Measurements from ENCODE around the gene PEAK1. TPM values are rescaled to one million over a fixed set of nuclear protein-coding genes. Genes with fewer than 3 reads are reported as not detected.

Gene PEAK1
- total RNA-seq, 1 experiment from 2014 or later, result 21.2 TPM

DNA sequence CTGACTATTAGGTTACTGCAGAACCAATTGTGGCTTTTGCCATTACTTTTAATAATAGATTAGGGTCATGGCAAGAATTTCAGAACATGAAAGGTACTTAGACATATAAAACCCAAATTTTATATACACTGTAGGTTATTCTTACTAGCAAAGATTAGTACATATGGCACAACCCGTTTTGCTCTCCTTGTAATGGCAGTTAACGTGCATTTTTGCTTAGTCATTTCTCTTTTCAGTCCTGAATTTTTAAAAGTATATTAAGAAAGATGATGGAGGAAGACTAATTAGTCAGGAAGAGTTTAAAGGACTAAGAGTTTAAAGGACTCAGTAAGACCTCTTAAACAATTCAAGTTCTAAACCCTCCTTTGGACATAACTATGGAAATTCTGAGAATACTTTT, 114.0 kb downstream of the PEAK1 start:
- H3K36me3 Mint-ChIP-seq (ENCODE audit: insufficient read depth in 1 of 3, low read depth in 3 of 3), result no peaks in the 10 kb centered on the region; a peak in 1 of 7 replicates
- no peak overlapping the region for H2AFZ ChIP-seq (ENCODE audit: low read length)
- peaks cover 0 to 3% of the 10 kb centered on the region in 2 experiments; a peak in 1 of 5 replicates for H3K9me3 Mint-ChIP-seq
- no peak overlapping the region for H4K91ac ChIP-seq (ENCODE audit: insufficient read length, low read depth, low read length)
- no peak overlapping the region for H3K14ac ChIP-seq (ENCODE audit: insufficient read depth, low read length)
- no peak overlapping the region for H3K9ac ChIP-seq (ENCODE audit: extremely low read depth, insufficient read length, low read length)
- H4K8ac ChIP-seq (replicated peaks; ENCODE audit: insufficient read length, low read depth, low read length), result no peak overlapping the region
- no peaks in the 10 kb centered on the region for H3K9me3 ChIP-seq (ENCODE audit: control insufficient read depth, low read depth, low read length)
- H2BK15ac ChIP-seq (ENCODE audit: low read depth, low read length), result no peak overlapping the region
- H3K27me3 Mint-ChIP-seq (ENCODE audit: low read depth), result no peaks in the 10 kb centered on the region
- no peak overlapping the region for H3K56ac ChIP-seq (ENCODE audit: insufficient read length, low read depth, low read length)
- no peak overlapping the region for H3T11ph ChIP-seq (ENCODE audit: low read length)
- whole genome bisulfite sequencing (ENCODE audit: extremely low coverage, insufficient read length, low lambda C conversion rate), result no CpG with 5 or more reads among the region's 2 CpGs
- no peak overlapping the region for H2BK120ac ChIP-seq (ENCODE audit: low read depth, low read length, poor library complexity, severe bottlenecking)
- H4K5ac ChIP-seq (ENCODE audit: insufficient read length, low read depth, low read length), result no peak overlapping the region
- no peaks in the 10 kb centered on the region for H4K20me1 ChIP-seq (ENCODE audit: control insufficient read depth, insufficient read depth, insufficient read length)
- H3K23ac ChIP-seq (ENCODE audit: insufficient read length, low read depth, low read length), result no peak overlapping the region
- H3K4me2 ChIP-seq (ENCODE audit: insufficient read depth, insufficient read length, low read length), result no peak overlapping the region
- no peak overlapping the region for H2BK5ac ChIP-seq (ENCODE audit: insufficient read length, low read length)
- no peak overlapping the region for H3K4ac ChIP-seq (ENCODE audit: low read depth, low read length)
- H3K27ac Mint-ChIP-seq, result no peak overlapping the region
- no peak overlapping the region for H3K4me3 Mint-ChIP-seq
- H2BK20ac ChIP-seq (ENCODE audit: low read depth, low read length, poor library complexity, severe bottlenecking), result no peak overlapping the region
- peaks cover 18 to 24% of the 10 kb centered on the region in 2 experiments for H3K4me1 Mint-ChIP-seq
- H2BK12ac ChIP-seq (ENCODE audit: insufficient read length, low read depth, low read length), result no peak overlapping the region
- no peak overlapping the region for H3K18ac ChIP-seq (ENCODE audit: insufficient read length, low read depth, low read length)
- H3K27ac ChIP-seq (ENCODE audit: insufficient read length, low read depth, low read length), result no peak overlapping the region
- TF ChIP-seq, protein P1, sequence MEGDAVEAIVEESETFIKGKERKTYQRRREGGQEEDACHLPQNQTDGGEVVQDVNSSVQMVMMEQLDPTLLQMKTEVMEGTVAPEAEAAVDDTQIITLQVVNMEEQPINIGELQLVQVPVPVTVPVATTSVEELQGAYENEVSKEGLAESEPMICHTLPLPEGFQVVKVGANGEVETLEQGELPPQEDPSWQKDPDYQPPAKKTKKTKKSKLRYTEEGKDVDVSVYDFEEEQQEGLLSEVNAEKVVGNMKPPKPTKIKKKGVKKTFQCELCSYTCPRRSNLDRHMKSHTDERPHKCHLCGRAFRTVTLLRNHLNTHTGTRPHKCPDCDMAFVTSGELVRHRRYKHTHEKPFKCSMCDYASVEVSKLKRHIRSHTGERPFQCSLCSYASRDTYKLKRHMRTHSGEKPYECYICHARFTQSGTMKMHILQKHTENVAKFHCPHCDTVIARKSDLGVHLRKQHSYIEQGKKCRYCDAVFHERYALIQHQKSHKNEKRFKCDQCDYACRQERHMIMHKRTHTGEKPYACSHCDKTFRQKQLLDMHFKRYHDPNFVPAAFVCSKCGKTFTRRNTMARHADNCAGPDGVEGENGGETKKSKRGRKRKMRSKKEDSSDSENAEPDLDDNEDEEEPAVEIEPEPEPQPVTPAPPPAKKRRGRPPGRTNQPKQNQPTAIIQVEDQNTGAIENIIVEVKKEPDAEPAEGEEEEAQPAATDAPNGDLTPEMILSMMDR (conservative IDR thresholded peaks at IDR 0.05), result no peak
- no peaks in the 10 kb centered on the region for H3K79me1 ChIP-seq (ENCODE audit: insufficient read depth, low read depth, low read length, poor library complexity, severe bottlenecking)
- no peaks in the 10 kb centered on the region for H3K79me2 ChIP-seq (ENCODE audit: insufficient read depth, low read length)
- H2AK5ac ChIP-seq (ENCODE audit: insufficient read length, low read length), result no peak overlapping the region
- no peak for DNase-seq
- peaks cover 5% of the 10 kb centered on the region; the same call in 1 of the 2 replicates for H3K4me1 ChIP-seq (ENCODE audit: insufficient read depth, low read length)
- H3K27me3 ChIP-seq (ENCODE audit: insufficient read depth, low read length), result no peaks in the 10 kb centered on the region
- no peaks in the 10 kb centered on the region for H3K23me2 ChIP-seq (ENCODE audit: insufficient read length, low read depth, low read length, poor library complexity, severe bottlenecking)

Measured in H9 (cell line).